GM18526 (cell line): ENCODE results near the gene HJURP.

Experiments used
- POLR2A ChIP-seq: IDR thresholded peaks from 3 replicates; pipeline ENCODE4 v1.6.1; 2011; ENCODE audit not compliant: insufficient read length; ENCODE audit errors: extremely low read depth

HJURP gene

GRCh38 chr2:233821709-233822100 lies 32.6 kb downstream of the HJURP start:
- no peak for TF ChIP-seq POLR2A

- no peak for TF ChIP-seq POLR2A
Measured at GRCh38 chr2:233821196-233821595, 33.1 kb downstream of the HJURP start.

- TF ChIP-seq POLR2A = no peak
Measured at GRCh38 chr2:233820774-233821105, 33.6 kb downstream of the HJURP start.

- no peak for TF ChIP-seq POLR2A
Measured at GRCh38 chr2:233819884-233820773, 34.2 kb downstream of the HJURP start.

GRCh38 chr2:233818639-233819621 lies 35.4 kb downstream of the HJURP start:
- no peak for TF ChIP-seq POLR2A

- TF ChIP-seq POLR2A = no peak
Measured at GRCh38 chr2:233817995-233818638, 36.2 kb downstream of the HJURP start.

- no peak for TF ChIP-seq POLR2A
Measured at GRCh38 chr2:233817361-233817911, 36.9 kb downstream of the HJURP start.

- no peak for TF ChIP-seq POLR2A
Measured at GRCh38 chr2:233816771-233817170, 37.6 kb downstream of the HJURP start.

GRCh38 chr2:233816334-233816733 lies 38.0 kb downstream of the HJURP start:
- TF ChIP-seq POLR2A = no peak

GRCh38 chr2:233815861-233816260 lies 38.5 kb downstream of the HJURP start:
- no peak for TF ChIP-seq POLR2A

GRCh38 chr2:233814056-233814835 lies 40.1 kb downstream of the HJURP start:
- TF ChIP-seq POLR2A = no peak

GRCh38 chr2:233813236-233814055 lies 40.9 kb downstream of the HJURP start:
- TF ChIP-seq POLR2A = no peak

- no peak for TF ChIP-seq POLR2A
Measured at GRCh38 chr2:233811732-233812131, 42.6 kb downstream of the HJURP start.
